ENCODE measurements around the gene LTK.

DNA sequence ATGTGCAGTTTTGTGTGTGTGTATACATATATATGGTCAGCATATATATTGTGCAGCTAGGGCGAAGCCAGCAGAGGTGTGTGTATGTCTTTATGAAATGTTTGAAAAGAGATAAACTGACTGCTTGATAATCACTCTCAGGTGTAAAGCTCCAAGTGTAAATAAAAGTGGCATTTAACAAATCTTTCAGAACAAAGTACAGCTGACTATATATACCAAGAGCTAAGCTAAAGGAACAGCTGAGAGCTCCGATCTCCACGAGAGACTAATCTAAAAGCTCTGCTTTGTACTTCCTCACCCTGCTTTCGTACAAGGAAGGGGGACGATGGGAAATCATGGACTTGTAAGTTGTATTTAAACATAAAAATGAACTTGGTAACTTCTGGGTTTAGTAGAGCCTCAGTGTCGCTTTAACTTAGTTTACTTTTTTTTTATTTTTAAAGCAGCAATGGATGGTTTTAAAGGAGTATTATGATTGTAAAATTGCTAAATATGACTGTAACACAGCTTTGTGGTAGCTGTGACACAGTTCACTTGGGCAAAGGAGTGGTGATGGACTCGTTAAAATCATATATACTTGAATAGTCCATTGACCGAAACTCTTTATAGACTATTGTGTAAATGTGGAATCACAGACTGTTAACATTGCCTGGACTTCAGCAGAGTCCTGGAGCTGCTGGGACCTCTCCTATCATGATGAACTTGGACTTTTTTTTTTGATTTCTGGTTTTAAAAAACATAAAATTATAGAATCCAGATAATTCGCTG lies 31.3 kb downstream of the LTK start:
- TF ChIP-seq, protein P1, sequence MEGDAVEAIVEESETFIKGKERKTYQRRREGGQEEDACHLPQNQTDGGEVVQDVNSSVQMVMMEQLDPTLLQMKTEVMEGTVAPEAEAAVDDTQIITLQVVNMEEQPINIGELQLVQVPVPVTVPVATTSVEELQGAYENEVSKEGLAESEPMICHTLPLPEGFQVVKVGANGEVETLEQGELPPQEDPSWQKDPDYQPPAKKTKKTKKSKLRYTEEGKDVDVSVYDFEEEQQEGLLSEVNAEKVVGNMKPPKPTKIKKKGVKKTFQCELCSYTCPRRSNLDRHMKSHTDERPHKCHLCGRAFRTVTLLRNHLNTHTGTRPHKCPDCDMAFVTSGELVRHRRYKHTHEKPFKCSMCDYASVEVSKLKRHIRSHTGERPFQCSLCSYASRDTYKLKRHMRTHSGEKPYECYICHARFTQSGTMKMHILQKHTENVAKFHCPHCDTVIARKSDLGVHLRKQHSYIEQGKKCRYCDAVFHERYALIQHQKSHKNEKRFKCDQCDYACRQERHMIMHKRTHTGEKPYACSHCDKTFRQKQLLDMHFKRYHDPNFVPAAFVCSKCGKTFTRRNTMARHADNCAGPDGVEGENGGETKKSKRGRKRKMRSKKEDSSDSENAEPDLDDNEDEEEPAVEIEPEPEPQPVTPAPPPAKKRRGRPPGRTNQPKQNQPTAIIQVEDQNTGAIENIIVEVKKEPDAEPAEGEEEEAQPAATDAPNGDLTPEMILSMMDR (IDR thresholded peaks at IDR 0.05): no peak
- no peak for TF ChIP-seq POLR2A (IDR thresholded peaks at IDR 0.05)

All from thyroid gland (tissue), 4 donors.